K562 (cell line): ENCODE results near the gene RNF207. TPM values are rescaled to one million over a fixed set of nuclear protein-coding genes. Genes with fewer than 3 reads are reported as not detected.

Experiments
- ARHGAP35 ChIP-seq: fragments of 450-650 bp; IDR thresholded peaks from 2 replicates; pipeline ENCODE4 v1.6.1; 2018; ENCODE audit not compliant: partially characterized antibody
- BACH1 ChIP-seq: fragments of 200-800 bp; sonication (Bioruptor generic); IDR thresholded peaks from 2 replicates; pipeline ENCODE4 v1.6.1; 2016; ENCODE audit warnings: missing genetic modification characterization, missing compliant biosample characterization
- BDP1 ChIP-seq: IDR thresholded peaks from 3 replicates; pipeline ENCODE4 v1.6.1; 2011; ENCODE audit not compliant: insufficient read length, insufficient read depth
- CBFA2T2 ChIP-seq: fragments of 450-650 bp; conservative IDR thresholded peaks from 2 replicates; pipeline ENCODE4 v1.6.1; 2017; ENCODE audit warnings: mild to moderate bottlenecking
- CREBBP ChIP-seq: IDR thresholded peaks from one replicate; pipeline ENCODE4 v1.6.1; 2012; ENCODE audit warnings: low read depth, mild to moderate bottlenecking, control low read depth, inconsistent platforms, low read length
- FOXA1 ChIP-seq: fragments of 450-650 bp; IDR thresholded peaks from 2 replicates; pipeline ENCODE4 v1.6.1; 2016; ENCODE audit warnings: mild to moderate bottlenecking, borderline replicate concordance
- HDAC2 ChIP-seq: fragments of 450-650 bp; IDR thresholded peaks from 2 replicates; pipeline ENCODE4 v1.6.1; 2016; ENCODE audit warnings: mild to moderate bottlenecking
- HDGF ChIP-seq: fragments of 450-650 bp; IDR thresholded peaks from 2 replicates; pipeline ENCODE4 v1.6.1; 2016
- HEY1 ChIP-seq: fragments of 250-450 bp; sonication (Bioruptor Pico); IDR thresholded peaks from 2 replicates; pipeline ENCODE4 v1.5.0; 2020; ENCODE audit warnings: mild to moderate bottlenecking, moderate library complexity, borderline replicate concordance
- JUNB ChIP-seq: fragments of 450-650 bp; formaldehyde crosslinking; conservative IDR thresholded peaks from 2 replicates; pipeline ENCODE4 v1.4.0; 2020; ENCODE audit warnings: mild to moderate bottlenecking
- MCM5 ChIP-seq: fragments of 450-650 bp; IDR thresholded peaks from 2 replicates; pipeline ENCODE4 v1.6.1; 2016; ENCODE audit warnings: low read depth
- NFE2L1 ChIP-seq: fragments of 450-650 bp; IDR thresholded peaks from 2 replicates; pipeline ENCODE4 v1.6.1; 2016; ENCODE audit warnings: missing genetic modification characterization, low read depth, mild to moderate bottlenecking, missing compliant biosample characterization, moderate library complexity, borderline replicate concordance
- NONO ChIP-seq, 2 experiments: fragments of 200-400 bp in 1 of 2; fragments of 450-650 bp in 1 of 2; formaldehyde crosslinking in 1 of 2; IDR thresholded peaks; 2 replicates each; pipeline ENCODE4 v1.6.1; 2017; ENCODE audit warnings: low read depth in 2 of 2, mild to moderate bottlenecking in 2 of 2, moderate library complexity in 2 of 2, low read length in 1 of 2
- RBM15 ChIP-seq: fragments of 200-400 bp; formaldehyde crosslinking; IDR thresholded peaks from 2 replicates; pipeline ENCODE4 v1.6.1; 2018; ENCODE audit warnings: mild to moderate bottlenecking, low read length, moderate library complexity; ENCODE audit not compliant: insufficient read depth
- SIRT6 ChIP-seq: IDR thresholded peaks from one replicate; pipeline ENCODE4 v1.6.1; 2012; ENCODE audit warnings: low read depth, mild to moderate bottlenecking, control low read depth, inconsistent platforms, low read length, moderate library complexity
- TAF1 ChIP-seq: IDR thresholded peaks from 2 replicates; pipeline ENCODE4 v1.6.1; 2011; ENCODE audit warnings: mild to moderate bottlenecking, low read length, moderate library complexity; ENCODE audit not compliant: insufficient read depth, control insufficient read depth, severe bottlenecking; ENCODE audit errors: extremely low read depth
- XRCC4 ChIP-seq: IDR thresholded peaks from one replicate; pipeline ENCODE4 v1.6.1; 2011; ENCODE audit not compliant: insufficient read depth, insufficient read length; ENCODE audit errors: extremely low read depth
- ZNF134 ChIP-seq: fragments of 250-450 bp; sonication (Bioruptor Pico); conservative IDR thresholded peaks from 2 replicates; pipeline ENCODE4 v1.4.0; 2020
- ZNF224 ChIP-seq: sonication (generic); formaldehyde crosslinking; IDR thresholded peaks from 2 replicates; pipeline ENCODE4 v1.8.0; 2022; ENCODE audit warnings: mild to moderate bottlenecking, missing genetic modification reagents
- polyA plus RNA-seq, 8 experiments: library from polyadenylated mRNA; depleted of rRNA in 4 of 8; stranded (reverse) in 5 of 8; unstranded in 3 of 8; fragments of >200 nt; fragmentation: Nextera tagmentation in 2 of 8; fragmentation: Illumina TruSeq in 1 of 8; extraction: Ambion mirVana in 2 of 8; extraction: Trizol in 1 of 8; gene quantifications; 2 replicates each; pipeline versions ENCODE4 v1.2.1 to v1.2.3, GENCODE V29; 2011 to 2014; ENCODE audit warnings: inconsistent platforms in 1 of 8, missing spikeins in 1 of 8
- total RNA-seq, 7 experiments: library from RNA; depleted of rRNA in 6 of 7; stranded (reverse); fragments of >200 nt in 6 of 7; fragmentation: Illumina TruSeq in 2 of 7; extraction: Trizol in 2 of 7; gene quantifications; 2 replicates each; pipeline versions ENCODE4 v1.2.1 to v1.2.3, GENCODE V29; 2011 to 2021; ENCODE audit warnings: low replicate concordance in 1 of 7
- TF ChIP-seq, protein P1 (sequence below): sonication (generic); formaldehyde crosslinking; IDR thresholded peaks from 2 replicates; pipeline ENCODE4 v1.9.0; 2022; ENCODE audit warnings: mild to moderate bottlenecking, missing genetic modification reagents
- TF ChIP-seq, protein P2 (sequence below): fragments of 250-450 bp; sonication (Bioruptor Pico); IDR thresholded peaks from 2 replicates; pipeline ENCODE4 v1.9.0; 2021; ENCODE audit warnings: mild to moderate bottlenecking
- TF ChIP-seq, protein P3 (sequence below): conservative IDR thresholded peaks from 2 replicates; pipeline ENCODE4 v1.6.1; 2011; ENCODE audit warnings: low read depth, mild to moderate bottlenecking, low read length; ENCODE audit not compliant: control insufficient read depth

The RNF207 gene
- total and polyA plus RNA-seq, 9 of the 15 experiments (the other 6 are each of a cell fraction or from before 2014, with no cell fraction given): 2.7 to 30.6 (median 12.9) TPM

- TF ChIP-seq CREBBP (no peak), FOXA1 (no peak), SIRT6 (no peak), JUNB (CRISPR knock-in tag) (0 out of 2 replicates have a peak, but pooled peaks have one; percentile 21), BDP1 (no peak), TAF1 (peak; percentile 28), MCM5 (no peak), HDGF (no peak), BACH1 (tag) (no peak), NONO (IDR thresholded peaks at IDR 0.05; ENCODE audit: low read depth in 2 of 2, low read length in 1 of 2) (0 out of 4 replicates have a peak, but pooled peaks of 1 of the 2 experiments have one; percentile 47), NFE2L1 (tag) (no peak), HDAC2 (no peak), ARHGAP35 (no peak), ZNF224 (CRISPR knock-in tag) (peak; percentile 90; the same call in 1 of the 2 replicates), ZNF134 (no peak), CBFA2T2 (no peak), HEY1 (CRISPR knock-in tag) (no peak), RBM15 (0 out of 2 replicates have a peak, but pooled peaks have one; percentile 29), XRCC4 (no peak)
- TF ChIP-seq, protein P1, sequence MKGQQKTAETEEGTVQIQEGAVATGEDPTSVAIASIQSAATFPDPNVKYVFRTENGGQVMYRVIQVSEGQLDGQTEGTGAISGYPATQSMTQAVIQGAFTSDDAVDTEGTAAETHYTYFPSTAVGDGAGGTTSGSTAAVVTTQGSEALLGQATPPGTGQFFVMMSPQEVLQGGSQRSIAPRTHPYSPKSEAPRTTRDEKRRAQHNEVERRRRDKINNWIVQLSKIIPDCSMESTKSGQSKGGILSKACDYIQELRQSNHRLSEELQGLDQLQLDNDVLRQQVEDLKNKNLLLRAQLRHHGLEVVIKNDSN: 0 out of 2 replicates have a peak, but pooled peaks have one; percentile 12
- TF ChIP-seq, protein P2, sequence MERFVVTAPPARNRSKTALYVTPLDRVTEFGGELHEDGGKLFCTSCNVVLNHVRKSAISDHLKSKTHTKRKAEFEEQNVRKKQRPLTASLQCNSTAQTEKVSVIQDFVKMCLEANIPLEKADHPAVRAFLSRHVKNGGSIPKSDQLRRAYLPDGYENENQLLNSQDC (CRISPR knock-in tag): no peak
- TF ChIP-seq, protein P3, sequence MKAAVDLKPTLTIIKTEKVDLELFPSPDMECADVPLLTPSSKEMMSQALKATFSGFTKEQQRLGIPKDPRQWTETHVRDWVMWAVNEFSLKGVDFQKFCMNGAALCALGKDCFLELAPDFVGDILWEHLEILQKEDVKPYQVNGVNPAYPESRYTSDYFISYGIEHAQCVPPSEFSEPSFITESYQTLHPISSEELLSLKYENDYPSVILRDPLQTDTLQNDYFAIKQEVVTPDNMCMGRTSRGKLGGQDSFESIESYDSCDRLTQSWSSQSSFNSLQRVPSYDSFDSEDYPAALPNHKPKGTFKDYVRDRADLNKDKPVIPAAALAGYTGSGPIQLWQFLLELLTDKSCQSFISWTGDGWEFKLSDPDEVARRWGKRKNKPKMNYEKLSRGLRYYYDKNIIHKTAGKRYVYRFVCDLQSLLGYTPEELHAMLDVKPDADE: peak; percentile 84
Measured at GRCh38 chr1:6245086-6245868, 39.4 kb downstream of the RNF207 start (continued).
